IMR-90 (cell line): ENCODE results near the gene SPPL3. TPM values are rescaled to one million over a fixed set of nuclear protein-coding genes. Genes with fewer than 3 reads are reported as not detected.

Experiments
- ATAC-seq: fragments of 200-7000 bp; cut with Tn5 transposase; 2 replicates; pipeline ENCODE4 v1.9.1; 2020; ENCODE audit warnings: low read depth, mild to moderate bottlenecking, moderate library complexity
- BruUV-seq: library from RNA; stranded (reverse); fragments of 400-500 nt; replicated peaks from 2 replicates; lab custom pipeline; 2021; lab: Mats Ljungman, UMichigan
- CTCF ChIA-PET: fragments of 300-600 bp; formaldehyde crosslinking; extraction: SDS; loops from one replicate; lab custom pipeline; 2021; ENCODE audit warnings: antibody characterized with exemption; lab: Yijun Ruan, JAX
- POLR2A ChIA-PET: fragments of 300-600 bp; sonication (Branson Sonifier 250); formaldehyde crosslinking; loops from one replicate; lab custom pipeline; 2022; ENCODE audit warnings: antibody characterized with exemption; ENCODE audit not compliant: unreplicated experiment; lab: Charles Lee
- DNase-seq: peaks from one replicate; pipeline ENCODE4 v3.0.0; 2013
- H2AFZ ChIP-seq: replicated peaks from 2 replicates; pipeline ENCODE3; 2013; ENCODE audit warnings: low read length, mild to moderate bottlenecking; ENCODE audit not compliant: poor library complexity
- H2AK5ac ChIP-seq: 2 replicates; pipeline ENCODE4 v1.6.1; 2013; ENCODE audit warnings: low read depth, low read length, inconsistent platforms
- H2AK9ac ChIP-seq: replicated peaks from 2 replicates; pipeline ENCODE3; 2013; ENCODE audit warnings: mild to moderate bottlenecking, low read depth, low read length, moderate library complexity; ENCODE audit not compliant: poor library complexity
- H2BK120ac ChIP-seq: 2 replicates; pipeline ENCODE4 v1.6.1; 2013; ENCODE audit warnings: low read depth, low read length, inconsistent platforms
- H2BK15ac ChIP-seq: 3 replicates; pipeline ENCODE4 v1.6.1; 2013; ENCODE audit warnings: low read depth, low read length, inconsistent platforms
- H2BK20ac ChIP-seq: 2 replicates; pipeline ENCODE4 v1.6.1; 2013; ENCODE audit warnings: low read depth, mild to moderate bottlenecking, inconsistent platforms, low read length, moderate library complexity
- H2BK5ac ChIP-seq: 2 replicates; pipeline ENCODE4 v1.6.1; 2013; ENCODE audit warnings: mild to moderate bottlenecking, low read depth, low read length, inconsistent platforms; ENCODE audit not compliant: poor library complexity, severe bottlenecking
- H3K14ac ChIP-seq: replicated peaks from 2 replicates; pipeline ENCODE4 v1.6.1; 2013; ENCODE audit warnings: low read depth, low read length, inconsistent platforms
- H3K18ac ChIP-seq: 2 replicates; pipeline ENCODE4 v1.6.1; 2013; ENCODE audit warnings: low read depth, low read length, control low read depth
- H3K23ac ChIP-seq: 2 replicates; pipeline ENCODE4 v1.6.1; 2013; ENCODE audit warnings: low read depth, low read length, inconsistent platforms
- H3K27ac ChIP-seq: 2 replicates; pipeline ENCODE4 v1.5.1; 2013; ENCODE audit warnings: mild to moderate bottlenecking, control low read depth, low read length; ENCODE audit not compliant: insufficient read depth
- H3K27me3 ChIP-seq: 2 replicates; pipeline ENCODE4 v1.6.1; 2013; ENCODE audit warnings: low read length; ENCODE audit not compliant: control insufficient read depth, insufficient read depth
- H3K36me3 ChIP-seq: 2 replicates; pipeline ENCODE4 v1.6.1; 2013; ENCODE audit warnings: low read length, mixed read lengths; ENCODE audit not compliant: control insufficient read depth, insufficient read depth
- H3K4ac ChIP-seq: 2 replicates; pipeline ENCODE4 v1.6.1; 2013; ENCODE audit warnings: low read depth, low read length, inconsistent platforms
- H3K4me1 ChIP-seq: 2 replicates; pipeline ENCODE4 v1.6.1; 2013; ENCODE audit warnings: low read length, mixed read lengths; ENCODE audit not compliant: control insufficient read depth, insufficient read depth
- H3K4me2 ChIP-seq: 2 replicates; pipeline ENCODE4 v1.6.1; 2013; ENCODE audit warnings: low read depth, mild to moderate bottlenecking, control low read depth, low read length, moderate library complexity
- H3K4me3 ChIP-seq: 2 replicates; pipeline ENCODE4 v1.5.1; 2013; ENCODE audit warnings: low read depth, mild to moderate bottlenecking, control low read depth, low read length, moderate library complexity; ENCODE audit not compliant: insufficient read depth
- H3K56ac ChIP-seq: 2 replicates; pipeline ENCODE4 v1.6.1; 2013; ENCODE audit warnings: low read length, inconsistent platforms; ENCODE audit not compliant: insufficient read depth; ENCODE audit errors: extremely low read depth
- H3K79me1 ChIP-seq, 2 experiments: 2 replicates each; pipeline ENCODE4 v1.6.1; 2013; ENCODE audit warnings: low read length in 2 of 2, inconsistent platforms in 1 of 2, low read depth in 1 of 2
- H3K9ac ChIP-seq: 2 replicates; pipeline ENCODE4 v1.6.1; 2013; ENCODE audit warnings: low read depth, low read length, control low read depth
- H3K9me1 ChIP-seq: 2 replicates; pipeline ENCODE4 v1.6.1; 2013; ENCODE audit warnings: low read length, inconsistent platforms; ENCODE audit not compliant: insufficient read depth
- H3K9me3 ChIP-seq: 2 replicates; pipeline ENCODE4 v1.6.1; 2013; ENCODE audit warnings: low read length; ENCODE audit not compliant: control insufficient read depth, insufficient read depth
- H4K20me1 ChIP-seq: 2 replicates; pipeline ENCODE4 v1.6.1; 2013; ENCODE audit warnings: low read length, inconsistent platforms; ENCODE audit not compliant: insufficient read depth
- H4K5ac ChIP-seq: 2 replicates; pipeline ENCODE4 v1.6.1; 2013; ENCODE audit warnings: mild to moderate bottlenecking, low read depth, low read length, control low read depth
- H4K8ac ChIP-seq, 2 experiments: 2 replicates each; pipeline ENCODE4 v1.6.1; 2013; ENCODE audit warnings: low read depth in 2 of 2, low read length in 2 of 2, control low read depth in 1 of 2, inconsistent platforms in 1 of 2
- H4K91ac ChIP-seq: 2 replicates; pipeline ENCODE4 v1.6.1; 2013; ENCODE audit warnings: low read depth, low read length, inconsistent platforms; ENCODE audit not compliant: insufficient read depth
- CEBPB ChIP-seq: IDR thresholded peaks from 2 replicates; pipeline ENCODE4 v1.6.1; 2012; ENCODE audit warnings: low read depth, low read length, improper control_type of control experiment
- FOS ChIP-seq: fragments of 150-350 bp; IDR thresholded peaks from 2 replicates; pipeline ENCODE4 v1.6.1; 2016; ENCODE audit warnings: low read depth, low read length
- MAFK ChIP-seq: IDR thresholded peaks from 2 replicates; pipeline ENCODE4 v1.6.1; 2012; ENCODE audit warnings: low read depth, low read length, improper control_type of control experiment
- MAZ ChIP-seq: IDR thresholded peaks from 2 replicates; pipeline ENCODE4 v1.6.1; 2012; ENCODE audit warnings: low read depth, mild to moderate bottlenecking, low read length, improper control_type of control experiment, moderate library complexity, borderline replicate concordance
- MXI1 ChIP-seq: IDR thresholded peaks from 2 replicates; pipeline ENCODE4 v1.6.1; 2012; ENCODE audit warnings: low read depth, mild to moderate bottlenecking, low read length, moderate library complexity, borderline replicate concordance
- RCOR1 ChIP-seq: IDR thresholded peaks from 2 replicates; pipeline ENCODE4 v1.6.1; 2012; ENCODE audit warnings: mild to moderate bottlenecking, low read length, improper control_type of control experiment; ENCODE audit not compliant: insufficient replicate concordance
- RFX5 ChIP-seq: IDR thresholded peaks from 2 replicates; pipeline ENCODE4 v1.8.0; 2012; ENCODE audit warnings: low read depth, mild to moderate bottlenecking, low read length, moderate library complexity
- WGBS, 2 experiments: methylation state at CpG; one replicate each; pipeline versions ENCODE4 v1.1.5 to v1.1.7; 2013; ENCODE audit warnings: missing lambda C conversion rate in 2 of 2; ENCODE audit not compliant: insufficient read length in 1 of 2; ENCODE audit errors: extremely low coverage in 2 of 2; 5-methylcytosine and 5-hydroxymethylcytosine counted together
- dilution Hi-C: fragments of 300-500 bp; cut with HindIII; formaldehyde crosslinking; loops from one replicate; pipeline ENCODE4 v1.14.3; 2018; ENCODE audit warnings: low sequenced_read_pairs; ENCODE audit not compliant: unreplicated experiment
- in situ Hi-C: fragments of 300-500 bp; cut with MboI; formaldehyde crosslinking; loops from 3 replicates; pipeline ENCODE4 v1.14.3; 2019; ENCODE audit warnings: low sequenced_read_pairs, inconsistent platforms, mixed read lengths
- intact Hi-C: fragments of 100-400 bp; cut with micrococcal nuclease; formaldehyde crosslinking; loops from 2 replicates; pipeline ENCODE4 v1.10.0; 2022
- polyA plus RNA-seq, 3 experiments: library from polyadenylated mRNA; depleted of rRNA; stranded (reverse); fragments of >200 nt; gene quantifications; 2 replicates each; pipeline ENCODE4 v1.2.3, GENCODE V29; 2012; ENCODE audit warnings: low replicate concordance in 1 of 3
- total RNA-seq: library from RNA; depleted of rRNA; stranded (reverse); fragments of >200 nt; gene quantifications from 2 replicates; pipeline ENCODE4 v1.2.3, GENCODE V29; 2012
- TF ChIP-seq, protein P1 (sequence below): conservative IDR thresholded peaks from 2 replicates; pipeline ENCODE4 v1.5.1; 2012; ENCODE audit warnings: mild to moderate bottlenecking, low read depth, low read length, improper control_type of control experiment
- TF ChIP-seq, protein P2 (sequence below): fragments of 150-350 bp; IDR thresholded peaks from 2 replicates; pipeline ENCODE4 v1.6.1; 2017; ENCODE audit warnings: mild to moderate bottlenecking, antibody characterized with exemption, low read length, low read depth

Gene SPPL3
- total and polyA plus RNA-seq, 2 of the 4 experiments (the other 2 are of a cell fraction): 1.6 to 18.0 TPM

DNA sequence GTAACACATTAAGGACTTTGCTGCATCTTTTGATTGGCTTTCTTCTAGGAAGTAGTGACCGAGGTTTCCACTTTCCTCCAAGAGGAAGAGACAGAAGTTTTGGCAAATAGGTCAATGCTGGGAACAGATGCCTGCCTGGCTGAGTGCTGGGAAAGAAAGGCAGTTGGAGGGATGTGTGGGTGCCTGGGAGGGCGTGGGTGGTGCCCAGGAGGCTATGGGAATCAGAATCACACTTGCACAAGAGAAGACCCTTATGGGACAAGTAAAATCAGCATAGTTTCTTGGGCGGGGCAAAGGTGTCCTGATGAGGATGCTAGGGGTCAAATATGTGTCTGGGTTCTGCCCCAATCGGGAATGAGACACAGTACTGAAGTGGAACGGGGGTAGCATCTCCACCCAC is 179.4 kb downstream of the SPPL3 start (continued):
- TF ChIP-seq, protein P1, sequence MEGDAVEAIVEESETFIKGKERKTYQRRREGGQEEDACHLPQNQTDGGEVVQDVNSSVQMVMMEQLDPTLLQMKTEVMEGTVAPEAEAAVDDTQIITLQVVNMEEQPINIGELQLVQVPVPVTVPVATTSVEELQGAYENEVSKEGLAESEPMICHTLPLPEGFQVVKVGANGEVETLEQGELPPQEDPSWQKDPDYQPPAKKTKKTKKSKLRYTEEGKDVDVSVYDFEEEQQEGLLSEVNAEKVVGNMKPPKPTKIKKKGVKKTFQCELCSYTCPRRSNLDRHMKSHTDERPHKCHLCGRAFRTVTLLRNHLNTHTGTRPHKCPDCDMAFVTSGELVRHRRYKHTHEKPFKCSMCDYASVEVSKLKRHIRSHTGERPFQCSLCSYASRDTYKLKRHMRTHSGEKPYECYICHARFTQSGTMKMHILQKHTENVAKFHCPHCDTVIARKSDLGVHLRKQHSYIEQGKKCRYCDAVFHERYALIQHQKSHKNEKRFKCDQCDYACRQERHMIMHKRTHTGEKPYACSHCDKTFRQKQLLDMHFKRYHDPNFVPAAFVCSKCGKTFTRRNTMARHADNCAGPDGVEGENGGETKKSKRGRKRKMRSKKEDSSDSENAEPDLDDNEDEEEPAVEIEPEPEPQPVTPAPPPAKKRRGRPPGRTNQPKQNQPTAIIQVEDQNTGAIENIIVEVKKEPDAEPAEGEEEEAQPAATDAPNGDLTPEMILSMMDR: no peak
- no peak for TF ChIP-seq RCOR1

DNA sequence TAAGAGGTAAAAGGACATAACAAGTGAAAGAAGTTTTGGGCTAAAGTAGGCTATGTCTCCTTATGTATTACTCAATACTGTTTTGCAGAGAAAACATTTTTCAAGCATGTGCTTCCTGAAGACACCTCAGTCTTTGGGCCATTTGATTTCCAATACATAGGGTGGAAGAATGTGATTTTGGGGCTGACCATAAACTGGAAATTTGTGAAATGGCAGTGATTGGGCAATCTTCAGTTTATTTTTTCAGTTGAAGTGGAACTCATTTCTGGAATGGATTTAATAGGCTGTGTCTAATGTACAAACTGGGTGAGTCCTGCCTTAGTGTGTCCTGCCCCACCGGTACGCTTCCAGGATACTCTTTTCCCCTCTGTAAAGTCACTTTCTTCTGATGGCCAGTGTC is 181.4 kb downstream of the SPPL3 start:
- H2BK120ac ChIP-seq: no peak overlapping the region
- no peak overlapping the region for H4K5ac ChIP-seq

More for the DNA sequence above, 181.4 kb downstream of the SPPL3 start:
- Histone ChIP-seq H2AK9ac (no peak overlapping the region), H3K4me3 (no peak overlapping the region), H3K27me3 (no peaks in the 10 kb centered on the region), H4K8ac (no peak overlapping the region), H2BK5ac (no peak overlapping the region), H2BK20ac (no peak overlapping the region), H2BK15ac (no peak overlapping the region), H3K4me1 (peaks cover 14% of the 10 kb centered on the region; the same call in 1 of the 2 replicates), H4K20me1 (no peaks in the 10 kb centered on the region), H2AFZ (no peak overlapping the region), H3K56ac (no peak overlapping the region), H3K27ac (no peak overlapping the region), H4K91ac (no peak overlapping the region), H3K4me2 (no peak overlapping the region), H3K9me1 (peaks cover 12% of the 10 kb centered on the region), H3K79me1 (peaks cover 14 to 30% of the 10 kb centered on the region in 2 experiments; a peak in 3 of 4 replicates), H3K18ac (no peak overlapping the region), H3K36me3 (peaks cover 32% of the 10 kb centered on the region), H2AK5ac (no peak overlapping the region), H3K14ac (no peak overlapping the region), H3K9ac (no peak overlapping the region), H3K9me3 (no peaks in the 10 kb centered on the region), H3K4ac (no peak overlapping the region; the same call in 1 of the 2 replicates), H3K23ac (no peak overlapping the region)
- intact Hi-C loops: no loop called here
- CTCF ChIA-PET: no interaction called here
- DNase-seq (no peak), ATAC-seq (no peak)
- TF ChIP-seq, protein P2, sequence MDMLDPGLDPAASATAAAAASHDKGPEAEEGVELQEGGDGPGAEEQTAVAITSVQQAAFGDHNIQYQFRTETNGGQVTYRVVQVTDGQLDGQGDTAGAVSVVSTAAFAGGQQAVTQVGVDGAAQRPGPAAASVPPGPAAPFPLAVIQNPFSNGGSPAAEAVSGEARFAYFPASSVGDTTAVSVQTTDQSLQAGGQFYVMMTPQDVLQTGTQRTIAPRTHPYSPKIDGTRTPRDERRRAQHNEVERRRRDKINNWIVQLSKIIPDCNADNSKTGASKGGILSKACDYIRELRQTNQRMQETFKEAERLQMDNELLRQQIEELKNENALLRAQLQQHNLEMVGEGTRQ: no peak
- TF ChIP-seq MAZ (no peak), RFX5 (no peak), MXI1 (no peak), MAFK (no peak), FOS (no peak), CEBPB (peak; percentile 69)
- no TSS peak for BruUV-seq
- POLR2A ChIA-PET: no interaction called here
- no CpG with 5 or more reads among the region's 2 CpGs for WGBS, 2 experiments
- in situ Hi-C loops: no loop called here
- dilution Hi-C loops: no loop called here
